Trophoblast cell (in vitro differentiated cells and primary cell): ENCODE measurements around the gene NELFB.
A peak's percentile ranks its signal among the peaks of the same experiment; 100 is the strongest.

Source experiments
- DNase-seq, 2 donors: peaks; one replicate each; pipeline ENCODE4 v3.0.0-alpha.2; 2016
- H2AFZ ChIP-seq: 2 replicates; pipeline ENCODE4 v1.6.1; 2013; ENCODE audit warnings: low read length, moderate library complexity, mild to moderate bottlenecking; ENCODE audit not compliant: insufficient read depth, poor library complexity
- H2AK5ac ChIP-seq: 2 replicates; pipeline ENCODE4 v1.6.1; 2013; ENCODE audit warnings: mild to moderate bottlenecking, low read length
- H2BK120ac ChIP-seq: 2 replicates; pipeline ENCODE4 v1.6.1; 2013; ENCODE audit warnings: low read length, mild to moderate bottlenecking, moderate library complexity; ENCODE audit not compliant: insufficient read depth, poor library complexity
- H2BK12ac ChIP-seq: 2 replicates; pipeline ENCODE4 v1.6.1; 2013; ENCODE audit warnings: mild to moderate bottlenecking, low read length, moderate library complexity
- H2BK5ac ChIP-seq: 2 replicates; pipeline ENCODE4 v1.6.1; 2013; ENCODE audit warnings: low read length, low read depth, moderate library complexity, mild to moderate bottlenecking; ENCODE audit not compliant: poor library complexity
- H3K14ac ChIP-seq: 2 replicates; pipeline ENCODE4 v1.6.1; 2013; ENCODE audit warnings: mild to moderate bottlenecking, low read length
- H3K18ac ChIP-seq: 2 replicates; pipeline ENCODE4 v1.6.1; 2013; ENCODE audit warnings: mild to moderate bottlenecking, low read length
- H3K23ac ChIP-seq: 2 replicates; pipeline ENCODE4 v1.6.1; 2013; ENCODE audit warnings: low read length
- H3K27ac ChIP-seq: 2 replicates; pipeline ENCODE4 v1.5.1; 2013; ENCODE audit warnings: low read depth, mild to moderate bottlenecking, inconsistent platforms, low read length, moderate library complexity
- H3K27me3 ChIP-seq: 2 replicates; pipeline ENCODE4 v1.6.1; 2013; ENCODE audit warnings: inconsistent platforms, mild to moderate bottlenecking, low read length, moderate library complexity; ENCODE audit not compliant: insufficient read depth
- H3K36me3 ChIP-seq, 2 experiments: 1 replicate in 1 of 2; 2 replicates in 1 of 2; pipeline ENCODE4 v1.6.1; 2013; ENCODE audit warnings: low read length in 2 of 2, mild to moderate bottlenecking in 2 of 2, moderate library complexity in 1 of 2; ENCODE audit not compliant: insufficient read depth in 2 of 2, control insufficient read depth in 1 of 2
- H3K4ac ChIP-seq: 2 replicates; pipeline ENCODE4 v1.6.1; 2013; ENCODE audit warnings: low read depth, mild to moderate bottlenecking, low read length, moderate library complexity
- H3K4me1 ChIP-seq, 2 experiments: 1 replicate in 1 of 2; 2 replicates in 1 of 2; pipeline ENCODE4 v1.6.1; 2013; ENCODE audit warnings: low read length in 2 of 2, mild to moderate bottlenecking in 2 of 2, moderate library complexity in 1 of 2; ENCODE audit not compliant: insufficient read depth in 2 of 2, control insufficient read depth in 1 of 2
- H3K4me2 ChIP-seq: 2 replicates; pipeline ENCODE4 v1.6.1; 2013; ENCODE audit warnings: inconsistent platforms, mild to moderate bottlenecking, low read length, moderate library complexity
- H3K4me3 ChIP-seq: 2 replicates; pipeline ENCODE4 v1.5.1; 2013; ENCODE audit warnings: mild to moderate bottlenecking, low read depth, low read length, inconsistent platforms
- H3K79me1 ChIP-seq: one replicate; pipeline ENCODE4 v1.6.1; 2013; ENCODE audit warnings: low read length
- H3K79me2 ChIP-seq: 2 replicates; pipeline ENCODE4 v1.6.1; 2013; ENCODE audit warnings: low read length, mild to moderate bottlenecking; ENCODE audit not compliant: control insufficient read depth, insufficient read depth, poor library complexity
- H3K9ac ChIP-seq: 2 replicates; pipeline ENCODE4 v1.6.1; 2013; ENCODE audit warnings: mild to moderate bottlenecking, low read length
- H3K9me3 ChIP-seq: 2 replicates; pipeline ENCODE4 v1.6.1; 2013; ENCODE audit warnings: low read depth, mild to moderate bottlenecking, control low read depth, inconsistent platforms, low read length; ENCODE audit not compliant: insufficient read depth
- H4K12ac ChIP-seq: 2 replicates; pipeline ENCODE4 v1.6.1; 2013; ENCODE audit warnings: low read depth, mild to moderate bottlenecking, low read length, moderate library complexity
- H4K8ac ChIP-seq: 2 replicates; pipeline ENCODE4 v1.6.1; 2013; ENCODE audit warnings: low read depth, mild to moderate bottlenecking, low read length, moderate library complexity
- H4K91ac ChIP-seq: one replicate; pipeline ENCODE4 v1.6.1; 2013; ENCODE audit warnings: low read depth, mild to moderate bottlenecking, low read length, moderate library complexity
- WGBS: extraction: QIAGEN DNeasy Blood & Tissue Kit; methylation state at CpG from one replicate; pipeline ENCODE4 v1.1.7; 2013; ENCODE audit warnings: missing lambda C conversion rate; ENCODE audit not compliant: insufficient read length, insufficient coverage; ENCODE audit errors: extremely low coverage; 5-methylcytosine and 5-hydroxymethylcytosine counted together

NELFB gene

DNA sequence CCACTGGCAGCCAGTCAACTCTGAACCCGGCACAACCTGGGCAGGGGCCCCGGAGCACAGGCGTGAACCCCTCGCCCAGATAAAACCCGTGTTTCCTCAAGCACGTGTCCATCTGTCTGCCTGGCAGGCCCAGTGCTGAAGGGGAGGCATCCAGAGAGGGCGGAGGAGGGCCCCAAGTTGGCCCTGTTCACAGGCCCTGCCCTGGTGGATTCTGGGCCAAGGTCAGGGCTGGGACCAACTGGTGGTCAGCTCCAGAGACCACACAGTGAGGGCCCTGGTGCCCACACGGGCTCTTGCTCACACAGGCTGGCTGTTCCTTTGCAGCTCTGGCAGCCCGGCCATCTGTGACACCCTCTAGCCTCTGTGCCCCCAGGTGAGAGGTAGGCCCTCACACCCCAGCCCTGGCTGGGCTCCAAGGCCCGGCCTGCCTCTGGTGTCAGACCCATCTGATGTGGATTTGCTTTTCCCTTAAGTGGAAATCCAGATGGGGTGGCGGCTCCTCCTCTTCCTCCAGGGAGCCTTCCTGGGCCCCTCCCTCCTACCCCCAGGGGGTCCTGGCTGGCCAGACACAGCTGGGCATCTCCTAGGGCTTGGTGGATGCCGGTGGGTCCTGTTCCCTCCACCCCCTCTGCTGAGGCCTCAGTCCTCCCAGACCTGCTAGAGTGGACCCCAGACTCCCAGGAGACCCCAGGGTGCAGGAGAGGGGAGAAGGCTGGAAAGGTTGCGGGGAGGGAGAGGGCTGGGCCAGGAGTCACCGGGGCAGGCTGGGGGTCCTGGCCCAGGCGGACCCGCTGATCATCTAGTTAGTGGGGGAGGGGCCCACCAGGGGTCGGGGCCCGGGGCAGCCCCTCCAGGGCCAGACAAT lies 4.6 kb upstream of the NELFB start:
- Histone ChIP-seq H3K18ac (no peak overlapping the region), H3K4me1 (peaks cover 6 to 8% of the 10 kb centered on the region in 2 experiments), H3K79me1 (peaks cover 10% of the 10 kb centered on the region), H4K91ac (no peak overlapping the region), H2BK5ac (no peak overlapping the region), H3K9me3 (peaks cover 2% of the 10 kb centered on the region), H3K27me3 (no peaks in the 10 kb centered on the region), H3K4ac (no peak overlapping the region), H2AK5ac (no peak overlapping the region), H3K79me2 (peaks cover 8% of the 10 kb centered on the region), H3K23ac (no peak overlapping the region), H3K27ac (no peak overlapping the region), H2AFZ (no peak overlapping the region), H3K36me3 (no peaks in the 10 kb centered on the region), H3K4me2 (no peak overlapping the region), H3K14ac (no peak overlapping the region), H4K8ac (no peak overlapping the region), H3K9ac (no peak overlapping the region), H2BK120ac (no peak overlapping the region), H2BK12ac (no peak overlapping the region), H4K12ac (no peak overlapping the region), H3K4me3 (no peak overlapping the region)
- no peak for DNase-seq
- WGBS = no CpG with 5 or more reads among the region's 18 CpGs

DNA sequence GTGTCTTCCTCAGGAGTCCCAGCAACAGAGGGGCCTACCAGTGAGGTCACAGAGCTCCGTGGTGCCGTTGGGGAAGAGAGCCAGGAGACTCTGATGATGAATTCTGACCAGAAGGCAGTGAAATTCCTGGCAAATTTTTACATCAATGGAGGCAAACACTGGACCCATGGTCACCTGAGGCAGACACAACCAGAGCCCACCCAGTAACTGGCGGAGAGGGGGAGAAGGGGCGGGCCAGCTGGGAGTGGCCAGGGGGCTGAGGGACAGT lies 4.0 kb upstream of the NELFB start, which contains the start of gene STPG3:
STPG3 (plus strand) TSS at position 93 of the 268 bp plus-strand sequence; CDS start at position 94, 1 bp downstream.
- Histone ChIP-seq H3K4me3 (no peak within 1 kb of the TSS), H4K8ac (no peak within 1 kb of the TSS), H3K9me3 (peaks cover 2% of the 10 kb centered on the region), H3K4me1 (peaks cover 10 to 12% of the 10 kb centered on the region in 2 experiments), H2BK5ac (no peak within 1 kb of the TSS), H3K18ac (no peak within 1 kb of the TSS), H3K14ac (no peak within 1 kb of the TSS), H3K27me3 (no peaks in the 10 kb centered on the region), H3K9ac (no peak within 1 kb of the TSS), H2AFZ (no peak within 1 kb of the TSS), H3K79me1 (peaks cover 12% of the 10 kb centered on the region), H3K23ac (no peak within 1 kb of the TSS), H4K91ac (no peak within 1 kb of the TSS), H3K4ac (no peak within 1 kb of the TSS), H4K12ac (no peak within 1 kb of the TSS), H2BK12ac (no peak within 1 kb of the TSS), H3K36me3 (peaks cover 0 to under 1% of the 10 kb centered on the region in 2 experiments), H2BK120ac (no peak within 1 kb of the TSS), H3K79me2 (peaks cover 12% of the 10 kb centered on the region), H3K27ac (no peak within 1 kb of the TSS), H3K4me2 (no peak within 1 kb of the TSS), H2AK5ac (no peak within 1 kb of the TSS)
- no peak for DNase-seq
- WGBS = no CpG with 5 or more reads among the region's 4 CpGs

DNA sequence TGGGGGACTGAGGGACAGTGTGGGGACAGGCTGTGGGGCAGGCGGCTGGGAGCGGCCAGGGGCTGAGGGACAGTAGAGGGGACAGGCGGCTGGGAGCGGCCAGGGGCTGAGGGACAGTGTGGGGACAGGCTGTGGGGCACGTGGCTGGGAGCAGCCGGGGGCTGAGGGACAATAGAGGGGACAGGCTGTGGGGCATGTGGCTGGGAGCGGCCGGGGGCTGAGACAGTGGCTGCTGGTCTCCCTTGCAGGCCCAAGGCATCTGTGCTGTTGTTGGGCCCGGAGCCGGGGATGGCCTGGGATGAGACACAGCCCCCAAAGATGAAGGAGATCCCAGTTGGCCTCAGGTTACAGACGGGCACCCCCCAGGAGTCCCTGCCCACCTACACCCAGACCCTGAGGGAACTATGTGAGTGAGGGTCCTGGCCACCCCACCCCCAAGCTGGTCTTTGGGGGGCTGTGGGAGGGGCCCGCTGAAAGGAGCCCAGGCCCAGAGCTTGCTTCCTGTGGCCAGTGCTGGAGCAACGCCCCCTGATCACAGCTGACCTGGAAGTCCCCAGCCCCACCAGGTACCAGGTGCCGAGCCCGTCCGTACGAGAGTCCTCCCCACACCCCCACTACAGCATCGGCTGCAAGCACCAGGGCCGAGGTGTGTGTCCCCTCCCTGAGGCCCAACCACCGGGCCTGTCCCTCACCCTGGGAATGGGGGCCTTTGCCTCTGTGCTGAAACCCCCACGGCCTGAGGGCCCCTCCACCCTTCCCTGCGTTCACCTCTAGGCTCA lies 3.4 kb upstream of the NELFB start:
- H3K36me3 ChIP-seq = peaks cover 5 to 6% of the 10 kb centered on the region in 2 experiments
- H3K23ac ChIP-seq = no peak overlapping the region
- no peak overlapping the region for H4K91ac ChIP-seq
- H3K79me1 ChIP-seq = peaks cover 12% of the 10 kb centered on the region
- H2AFZ ChIP-seq = no peak overlapping the region
- no peaks in the 10 kb centered on the region for H3K27me3 ChIP-seq
- H3K27ac ChIP-seq = no peak overlapping the region
- no peak overlapping the region for H3K4me2 ChIP-seq
- H3K4ac ChIP-seq = no peak overlapping the region
- H3K14ac ChIP-seq = no peak overlapping the region
- no peak for DNase-seq
- H2BK5ac ChIP-seq = no peak overlapping the region
- H2BK120ac ChIP-seq = no peak overlapping the region
- no peak overlapping the region for H4K12ac ChIP-seq
- whole genome bisulfite sequencing = no CpG with 5 or more reads among the region's 22 CpGs
- peaks cover 14 to 16% of the 10 kb centered on the region in 2 experiments for H3K4me1 ChIP-seq
- H3K4me3 ChIP-seq = no peak overlapping the region
- H3K9me3 ChIP-seq = peaks cover 2% of the 10 kb centered on the region
- H2BK12ac ChIP-seq = no peak overlapping the region
- H3K18ac ChIP-seq = no peak overlapping the region
- H3K9ac ChIP-seq = no peak overlapping the region
- peaks cover 12% of the 10 kb centered on the region for H3K79me2 ChIP-seq
- H2AK5ac ChIP-seq = no peak overlapping the region
- no peak overlapping the region for H4K8ac ChIP-seq

DNA sequence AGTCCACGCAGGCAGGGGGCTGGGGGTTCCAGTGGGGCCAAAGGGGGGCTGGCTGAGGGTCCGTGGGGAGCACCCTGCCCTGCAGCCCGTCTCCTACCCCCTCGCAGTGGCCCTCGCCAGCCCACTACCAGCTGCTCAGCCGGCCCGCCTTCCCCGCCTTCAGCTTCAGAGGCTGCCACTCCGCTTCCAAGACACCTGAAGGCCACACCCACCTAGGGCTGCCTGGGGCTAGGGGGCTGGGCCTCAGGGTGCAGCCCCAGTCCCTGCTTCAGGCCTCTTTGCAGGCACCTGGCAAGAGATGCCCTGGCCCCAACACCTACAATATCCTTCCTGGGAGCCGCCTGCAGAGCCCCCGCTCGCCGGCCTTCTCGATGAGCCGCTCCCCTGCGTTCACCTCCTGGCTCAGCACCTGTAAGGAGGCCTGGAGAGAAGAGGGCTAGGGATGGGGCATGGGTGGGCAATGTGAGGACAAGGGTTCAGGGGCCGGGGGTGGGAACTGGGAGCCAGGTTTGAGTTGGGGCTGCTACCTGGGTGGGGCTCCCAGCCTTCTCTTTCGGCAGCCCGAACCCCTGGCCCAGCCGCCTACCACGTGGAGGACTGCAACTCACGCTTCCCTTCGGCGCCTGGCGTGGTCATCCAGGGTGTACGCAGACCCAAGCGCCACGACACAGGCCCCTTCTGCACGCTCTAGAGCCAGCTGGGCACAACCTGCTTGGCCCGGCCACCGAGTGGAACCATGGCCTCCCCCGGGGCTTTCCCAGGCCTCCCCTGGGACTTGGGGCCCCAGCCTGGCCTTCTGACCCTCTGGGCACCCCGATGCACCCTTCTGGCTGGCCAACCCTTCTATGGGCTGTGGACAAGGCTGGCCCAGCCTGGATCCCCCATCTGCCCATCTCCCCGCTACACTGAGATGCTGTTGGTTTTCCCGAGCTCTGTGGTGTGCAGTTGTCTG lies 2.3 kb upstream of the NELFB start:
- peaks cover 11% of the 10 kb centered on the region in 2 experiments for H3K36me3 ChIP-seq
- WGBS = no CpG with 5 or more reads among the region's 35 CpGs
- H2AFZ ChIP-seq = no peak overlapping the region
- H3K79me1 ChIP-seq = peaks cover 12% of the 10 kb centered on the region
- no peak overlapping the region for H3K4me2 ChIP-seq
- H2BK5ac ChIP-seq = no peak overlapping the region
- H3K18ac ChIP-seq = no peak overlapping the region
- peaks cover 14 to 16% of the 10 kb centered on the region in 2 experiments for H3K4me1 ChIP-seq
- peaks cover 12% of the 10 kb centered on the region for H3K79me2 ChIP-seq
- no peak overlapping the region for H4K8ac ChIP-seq
- no peaks in the 10 kb centered on the region for H3K27me3 ChIP-seq
- H3K9me3 ChIP-seq = peaks cover 2% of the 10 kb centered on the region
- H2BK12ac ChIP-seq = no peak overlapping the region
- H3K27ac ChIP-seq = no peak overlapping the region
- H4K91ac ChIP-seq = no peak overlapping the region
- no peak overlapping the region for H3K14ac ChIP-seq
- H2BK120ac ChIP-seq = no peak overlapping the region
- H3K23ac ChIP-seq = no peak overlapping the region
- H2AK5ac ChIP-seq = no peak overlapping the region
- H3K4me3 ChIP-seq = no peak overlapping the region
- DNase-seq = peak; percentile 36 to 54
- H4K12ac ChIP-seq = no peak overlapping the region
- no peak overlapping the region for H3K9ac ChIP-seq
- H3K4ac ChIP-seq = no peak overlapping the region
